ENCODE results near the gene ZIM2. TPM values are rescaled to one million over a fixed set of nuclear protein-coding genes. Genes with fewer than 3 reads are reported as not detected.

ZIM2 gene
- total and polyA plus RNA-seq, 4 donors, result 0.08 to 1.6 (median 0.12) TPM; not detected in 1

- no peak overlapping the region for H3K9ac ChIP-seq (ENCODE audit: insufficient read depth in 1 of 2, low read length in 2 of 2)
- H3K4me1 ChIP-seq (ENCODE audit: control insufficient read depth in 5 of 5, insufficient read depth in 5 of 5, low read length in 5 of 5), result no peaks in the 10 kb centered on the region
- DNase-seq (no peak), ATAC-seq (ENCODE audit: insufficient read depth, low FRiP score) (no peak)
- H3K9me3 ChIP-seq (ENCODE audit: control insufficient read depth in 4 of 4, insufficient read depth in 3 of 4, low read length in 3 of 4), result peaks cover 0 to 1% (median 0%) of the 10 kb centered on the region in 4 donors
- H3K27me3 ChIP-seq (ENCODE audit: control insufficient read depth in 3 of 3, insufficient read depth in 3 of 3, low read length in 2 of 3), result no peaks in the 10 kb centered on the region
- H3K4me3 ChIP-seq, result no peak overlapping the region
- H3K27ac ChIP-seq (ENCODE audit: low read depth in 1 of 2, low read length in 1 of 2), result no peak overlapping the region
- H3K36me3 ChIP-seq (ENCODE audit: control insufficient read depth in 4 of 4, insufficient read depth in 4 of 4, low read length in 4 of 4), result peaks cover 0 to 3% (median 0%) of the 10 kb centered on the region in 4 donors
- no peak for TF ChIP-seq CTCF (IDR thresholded peaks at IDR 0.05; ENCODE audit: control extremely low read depth, extremely low read depth)
- WGBS, 2 donors, result 74 to 79% methylated on average over 6 of the region's 6 CpGs
Measured at GRCh38 chr19:56829596-56829995, 10.9 kb downstream of the ZIM2 start.

GRCh38 chr19:56827708-56828107 lies 12.8 kb downstream of the ZIM2 start:
- Histone ChIP-seq H3K9ac (ENCODE audit: insufficient read depth in 1 of 2, low read length in 2 of 2) (no peak overlapping the region), H3K27me3 (ENCODE audit: control insufficient read depth in 3 of 3, insufficient read depth in 3 of 3, low read length in 2 of 3) (no peaks in the 10 kb centered on the region), H3K4me1 (ENCODE audit: control insufficient read depth in 5 of 5, insufficient read depth in 5 of 5, low read length in 5 of 5) (no peaks in the 10 kb centered on the region), H3K36me3 (ENCODE audit: control insufficient read depth in 4 of 4, insufficient read depth in 4 of 4, low read length in 4 of 4) (no peaks in the 10 kb centered on the region), H3K9me3 (ENCODE audit: control insufficient read depth in 4 of 4, insufficient read depth in 3 of 4, low read length in 3 of 4) (peaks cover 0 to 6% (median 0%) of the 10 kb centered on the region in 4 donors), H3K27ac (ENCODE audit: low read depth in 1 of 2, low read length in 1 of 2) (no peak overlapping the region), H3K4me3 (no peak overlapping the region)
- 78% methylated on average over 2 of the region's 2 CpGs for WGBS, 2 donors
- DNase-seq (no peak), ATAC-seq (ENCODE audit: insufficient read depth, low FRiP score) (no peak)
- TF ChIP-seq CTCF (IDR thresholded peaks at IDR 0.05; ENCODE audit: control extremely low read depth, extremely low read depth), result no peak

- Histone ChIP-seq H3K36me3 (ENCODE audit: control insufficient read depth in 4 of 4, insufficient read depth in 4 of 4, low read length in 4 of 4) (peaks cover 0 to 6% (median 0%) of the 10 kb centered on the region in 4 donors), H3K4me1 (ENCODE audit: control insufficient read depth in 5 of 5, insufficient read depth in 5 of 5, low read length in 5 of 5) (no peaks in the 10 kb centered on the region), H3K4me3 (no peak overlapping the region), H3K27me3 (ENCODE audit: control insufficient read depth in 3 of 3, insufficient read depth in 3 of 3, low read length in 2 of 3) (no peaks in the 10 kb centered on the region), H3K27ac (ENCODE audit: low read depth in 1 of 2, low read length in 1 of 2) (no peak overlapping the region), H3K9me3 (ENCODE audit: control insufficient read depth in 4 of 4, insufficient read depth in 3 of 4, low read length in 3 of 4) (peaks cover 0 to 12% (median 0%) of the 10 kb centered on the region in 4 donors), H3K9ac (ENCODE audit: insufficient read depth in 1 of 2, low read length in 2 of 2) (no peak overlapping the region)
- ATAC-seq (ENCODE audit: insufficient read depth, low FRiP score) (no peak), DNase-seq (no peak)
- no peak for TF ChIP-seq CTCF (IDR thresholded peaks at IDR 0.05; ENCODE audit: control extremely low read depth, extremely low read depth)
- WGBS, 2 donors, result 87 to 92% methylated on average over 6 of the region's 6 CpGs
Measured at GRCh38 chr19:56823956-56824355, 16.6 kb downstream of the ZIM2 start.

GRCh38 chr19:56823417-56823816 lies 17.1 kb downstream of the ZIM2 start:
- H3K27me3 ChIP-seq (ENCODE audit: control insufficient read depth in 3 of 3, insufficient read depth in 3 of 3, low read length in 2 of 3), result no peaks in the 10 kb centered on the region
- no peak overlapping the region for H3K9ac ChIP-seq (ENCODE audit: insufficient read depth in 1 of 2, low read length in 2 of 2)
- WGBS, 2 donors, result 94 to 96% methylated on average over 12 of the region's 12 CpGs
- no peak overlapping the region for H3K27ac ChIP-seq (ENCODE audit: low read depth in 1 of 2, low read length in 1 of 2)
- TF ChIP-seq CTCF (IDR thresholded peaks at IDR 0.05; ENCODE audit: control extremely low read depth, extremely low read depth), result no peak
- H3K4me1 ChIP-seq (ENCODE audit: control insufficient read depth in 5 of 5, insufficient read depth in 5 of 5, low read length in 5 of 5), result no peaks in the 10 kb centered on the region
- H3K36me3 ChIP-seq (ENCODE audit: control insufficient read depth in 4 of 4, insufficient read depth in 4 of 4, low read length in 4 of 4), result peaks cover 0 to 8% (median 0%) of the 10 kb centered on the region in 4 donors
- peaks cover 0 to 12% (median 0%) of the 10 kb centered on the region in 4 donors for H3K9me3 ChIP-seq (ENCODE audit: control insufficient read depth in 4 of 4, insufficient read depth in 3 of 4, low read length in 3 of 4)
- no peak overlapping the region for H3K4me3 ChIP-seq
- no peak for DNase-seq
- no peak for ATAC-seq (ENCODE audit: insufficient read depth, low FRiP score)
